Fibroblast of villous mesenchyme (primary cell): Measurements from ENCODE around the gene GARNL3. TPM values are rescaled to one million over a fixed set of nuclear protein-coding genes. Genes with fewer than 3 reads are reported as not detected.

Source experiments
- DNase-seq: peaks from one replicate; pipeline ENCODE4 v3.0.0-alpha.2; 2010; ENCODE audit warnings: low read depth
- H3K4me3 ChIP-seq: 2 replicates; pipeline ENCODE4 v1.5.1; 2011; ENCODE audit warnings: low read depth, mild to moderate bottlenecking, low read length
- total RNA-seq: library from RNA; depleted of rRNA; stranded (reverse); fragments of >200 nt; gene quantifications from 2 replicates; pipeline ENCODE4 v1.2.3, GENCODE V29; 2012
- TF ChIP-seq, protein P1 (sequence below): IDR thresholded peaks from 2 replicates; pipeline ENCODE4 v1.5.1; 2012; ENCODE audit warnings: low read depth, mild to moderate bottlenecking, low read length; ENCODE audit not compliant: insufficient read depth

The GARNL3 gene
- total RNA-seq, 1 donor, result 0.86 TPM

- no peak overlapping the region for H3K4me3 ChIP-seq
- no peak for DNase-seq
- TF ChIP-seq, protein P1, sequence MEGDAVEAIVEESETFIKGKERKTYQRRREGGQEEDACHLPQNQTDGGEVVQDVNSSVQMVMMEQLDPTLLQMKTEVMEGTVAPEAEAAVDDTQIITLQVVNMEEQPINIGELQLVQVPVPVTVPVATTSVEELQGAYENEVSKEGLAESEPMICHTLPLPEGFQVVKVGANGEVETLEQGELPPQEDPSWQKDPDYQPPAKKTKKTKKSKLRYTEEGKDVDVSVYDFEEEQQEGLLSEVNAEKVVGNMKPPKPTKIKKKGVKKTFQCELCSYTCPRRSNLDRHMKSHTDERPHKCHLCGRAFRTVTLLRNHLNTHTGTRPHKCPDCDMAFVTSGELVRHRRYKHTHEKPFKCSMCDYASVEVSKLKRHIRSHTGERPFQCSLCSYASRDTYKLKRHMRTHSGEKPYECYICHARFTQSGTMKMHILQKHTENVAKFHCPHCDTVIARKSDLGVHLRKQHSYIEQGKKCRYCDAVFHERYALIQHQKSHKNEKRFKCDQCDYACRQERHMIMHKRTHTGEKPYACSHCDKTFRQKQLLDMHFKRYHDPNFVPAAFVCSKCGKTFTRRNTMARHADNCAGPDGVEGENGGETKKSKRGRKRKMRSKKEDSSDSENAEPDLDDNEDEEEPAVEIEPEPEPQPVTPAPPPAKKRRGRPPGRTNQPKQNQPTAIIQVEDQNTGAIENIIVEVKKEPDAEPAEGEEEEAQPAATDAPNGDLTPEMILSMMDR, result no peak
Observed at GRCh38 chr9:127399736-127400269, 135.2 kb downstream of the GARNL3 start.

GRCh38 chr9:127402401-127403090 is 138.0 kb downstream of the GARNL3 start:
- H3K4me3 ChIP-seq, result no peak overlapping the region
- TF ChIP-seq, protein P1, result no peak
- no peak for DNase-seq

GRCh38 chr9:127403507-127404192 is 139.1 kb downstream of the GARNL3 start:
- DNase-seq, result no peak
- H3K4me3 ChIP-seq, result no peak overlapping the region
- TF ChIP-seq, protein P1, result no peak

- TF ChIP-seq, protein P1, result no peak
- H3K4me3 ChIP-seq, result no peak overlapping the region
- no peak for DNase-seq
Observed at GRCh38 chr9:127404631-127405030, 140.1 kb downstream of the GARNL3 start.

DNA sequence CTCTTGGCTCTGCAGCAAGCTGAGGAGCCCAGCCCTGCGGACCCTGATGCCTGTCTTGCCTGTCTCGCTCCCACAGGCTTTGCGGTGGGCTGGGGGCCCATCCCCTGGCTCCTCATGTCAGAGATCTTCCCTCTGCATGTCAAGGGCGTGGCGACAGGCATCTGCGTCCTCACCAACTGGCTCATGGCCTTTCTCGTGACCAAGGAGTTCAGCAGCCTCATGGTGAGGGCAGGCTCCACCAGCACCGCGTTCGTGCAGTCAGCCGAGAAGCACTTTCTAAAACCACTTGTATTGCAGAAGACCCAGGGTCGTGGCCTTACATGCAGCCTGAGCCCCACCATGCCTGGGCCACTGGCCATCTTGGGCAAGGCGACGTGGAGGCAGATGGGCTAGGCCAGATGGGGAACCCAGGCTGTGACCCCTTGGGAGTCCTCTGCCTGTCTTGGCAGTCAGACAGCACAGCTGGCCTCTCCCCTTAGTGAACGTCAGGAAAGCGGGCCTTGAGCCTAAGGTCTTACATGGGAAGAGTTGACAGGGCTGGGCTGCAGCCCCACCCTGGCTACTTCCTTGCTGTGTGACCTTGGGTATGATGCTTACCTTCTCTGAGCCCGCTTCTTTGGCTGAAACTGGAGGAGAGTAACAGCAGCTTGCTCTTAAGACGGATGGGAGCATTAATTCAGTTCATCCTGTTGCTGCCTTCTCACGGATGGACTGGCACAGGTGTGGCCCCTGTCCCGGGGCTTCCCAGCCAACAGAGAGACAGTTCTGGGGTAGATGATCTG is 141.0 kb downstream of the GARNL3 start:
- H3K4me3 ChIP-seq, result no peak overlapping the region
- TF ChIP-seq, protein P1, result no peak
- DNase-seq, result no peak

- no peak overlapping the region for H3K4me3 ChIP-seq
- DNase-seq, result no peak
- TF ChIP-seq, protein P1, result no peak
Observed at GRCh38 chr9:127406799-127407491, 142.4 kb downstream of the GARNL3 start.
